ENCODE results near the gene TLR6. TPM values are rescaled to one million over a fixed set of nuclear protein-coding genes. Genes with fewer than 3 reads are reported as not detected.
A peak's percentile ranks its signal among the peaks of the same experiment; 100 is the strongest.

The TLR6 gene
- total RNA-seq, 2 experiments from 2014 or later: 1.5 to 1.8 TPM

DNA sequence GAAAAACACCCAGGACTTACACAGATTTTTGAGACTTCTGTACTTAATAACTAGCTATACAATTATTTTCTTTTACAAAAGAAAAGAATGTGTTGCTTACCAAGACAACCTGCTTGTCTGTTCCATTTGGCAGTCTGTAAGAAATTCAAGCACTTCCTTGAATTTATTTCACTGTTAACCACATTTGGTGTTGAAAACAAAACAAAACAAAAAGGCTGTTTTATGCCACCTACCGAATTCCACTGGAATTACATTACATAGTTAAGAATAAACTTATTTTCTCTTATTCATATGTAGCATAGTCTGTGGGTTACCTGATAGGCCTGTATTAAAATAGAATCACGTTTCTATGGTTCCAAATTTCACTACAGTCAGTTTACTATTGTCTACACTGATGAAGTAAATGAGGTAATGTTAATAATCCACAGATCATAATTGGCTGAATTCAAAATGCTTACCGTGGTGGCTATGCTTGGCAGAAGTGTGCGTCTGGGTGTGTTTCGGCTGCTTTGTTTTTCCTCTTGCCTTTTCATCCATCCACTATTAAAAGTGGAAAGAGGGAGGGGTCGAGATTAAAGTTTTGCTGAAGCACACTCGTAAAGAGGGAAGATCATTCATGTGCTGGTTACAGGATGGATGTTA, 51.8 kb downstream of the TLR6 start, which contains the start of gene TLR1:
TSS of gene TLR1 (minus strand) at position 138 of the 642 bp plus-strand sequence. CDS start 5,960 bp downstream, outside the sequence.
- intact Hi-C loops (cut with DNase I, micrococcal nuclease): loop anchor here (1.0 to 2.0 kb wide), 4 partner anchors 45 to 52 kb away; partner anchors contain the start of gene TLR6 (in 2 of the 2)
- POLR2A ChIA-PET: no interaction called here
- peaks cover 27% of the 10 kb centered on the region for H3K36me3 Mint-ChIP-seq (ENCODE audit: low read depth)
- peaks cover 20% of the 10 kb centered on the region for H3K9me3 Mint-ChIP-seq (ENCODE audit: low read depth)
- CTCF ChIA-PET: interaction anchor here (0.5 to 4.4 kb wide), 30 partner anchors 8 to 589 kb away, joined by 3 to 41 read pairs (median 4); partner anchors contain the start of genes TLR10, TLR6 and WDR19
- peaks cover 24% of the 10 kb centered on the region for H3K4me1 Mint-ChIP-seq
- ATAC-seq (peak; percentile 82), DNase-seq (no peak)
- H3K27me3 Mint-ChIP-seq: no peaks in the 10 kb centered on the region
- peak within 1 kb of the TSS; percentile 64 for H3K4me3 Mint-ChIP-seq
- H3K27ac Mint-ChIP-seq: peak within 1 kb of the TSS; percentile 88

DNA sequence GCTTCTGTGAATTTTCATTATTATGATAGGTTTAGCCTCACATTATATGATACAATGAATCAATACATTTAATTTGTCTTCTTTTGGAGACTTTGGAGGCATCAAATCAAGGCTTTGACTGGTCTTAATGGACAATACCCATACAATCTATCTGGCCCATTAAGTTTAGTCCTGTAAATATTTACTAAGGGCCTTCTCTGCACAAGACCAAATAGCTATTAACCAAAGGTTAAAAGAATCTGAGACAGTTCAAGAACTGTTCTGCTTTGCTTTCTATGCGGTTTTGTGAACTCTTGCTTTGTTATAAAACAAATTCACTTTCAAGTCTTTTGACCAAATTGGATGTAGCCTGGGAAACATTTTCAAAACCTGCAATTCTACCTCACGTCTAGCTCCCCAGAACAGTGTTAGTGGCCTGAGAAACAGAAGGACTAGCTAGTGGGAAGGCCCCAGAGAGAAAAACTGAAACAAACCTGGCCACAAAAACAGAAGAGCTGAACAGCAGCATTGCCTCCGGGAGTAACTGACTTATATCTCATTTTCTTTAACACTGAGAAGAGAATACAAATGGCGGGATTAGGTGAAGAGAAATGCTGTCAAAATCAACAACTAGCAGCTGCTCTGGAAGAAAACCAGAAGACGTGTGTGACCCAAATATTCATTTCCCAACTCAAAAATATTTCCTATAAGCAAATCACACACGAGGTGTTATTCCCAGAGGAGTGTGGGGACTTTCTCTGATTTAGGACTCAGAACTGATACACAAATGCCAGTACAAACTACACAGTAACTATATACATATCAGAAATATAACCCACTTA, 52.6 kb downstream of the TLR6 start:
- peak overlapping the region; percentile 64 for H3K4me3 Mint-ChIP-seq
- POLR2A ChIA-PET: no interaction called here
- CTCF ChIA-PET: interaction anchor here (0.6 to 4.4 kb wide), 33 partner anchors 8 to 1565 kb away, joined by 3 to 41 read pairs (median 4); partner anchors contain the start of genes TLR10, TLR6 and WDR19
- DNase-seq (peak; percentile 21), ATAC-seq (peak; percentile 76)
- no peaks in the 10 kb centered on the region for H3K27me3 Mint-ChIP-seq
- H3K36me3 Mint-ChIP-seq (ENCODE audit: low read depth): peaks cover 34% of the 10 kb centered on the region
- H3K27ac Mint-ChIP-seq: peak overlapping the region; percentile 88
- peaks cover 24% of the 10 kb centered on the region for H3K4me1 Mint-ChIP-seq
- intact Hi-C loops (cut with DNase I, micrococcal nuclease): loop anchor here (1.0 to 2.0 kb wide), 4 partner anchors 45 to 53 kb away; partner anchors contain the start of gene TLR6 (in 2 of the 2)
- H3K9me3 Mint-ChIP-seq (ENCODE audit: low read depth): peaks cover 21% of the 10 kb centered on the region

- peaks cover 24% of the 10 kb centered on the region for H3K4me1 Mint-ChIP-seq
- H3K27ac Mint-ChIP-seq: no peak overlapping the region
- no peak for ATAC-seq
- no peaks in the 10 kb centered on the region for H3K27me3 Mint-ChIP-seq
- DNase-seq: peak; percentile 17
- ChIA-PET CTCF (interaction anchor here (0.6 to 4.4 kb wide), 12 partner anchors 9 to 950 kb away, joined by 3 to 41 read pairs (median 8); partner anchors contain the start of genes TLR10 and TLR6), POLR2A (interaction anchor here (0.6 kb wide), 2 partner anchors 8 to 362 kb away, joined by 3 to 4 read pairs; no protein-coding TSS in a partner anchor)
- intact Hi-C loops (cut with DNase I, micrococcal nuclease): no loop called here
- H3K36me3 Mint-ChIP-seq (ENCODE audit: low read depth): peaks cover 39% of the 10 kb centered on the region
- H3K9me3 Mint-ChIP-seq (ENCODE audit: low read depth): peaks cover 21% of the 10 kb centered on the region
- no peak overlapping the region for H3K4me3 Mint-ChIP-seq
Observed at GRCh38 chr4:38802561-38803355, 53.9 kb downstream of the TLR6 start.

DNA sequence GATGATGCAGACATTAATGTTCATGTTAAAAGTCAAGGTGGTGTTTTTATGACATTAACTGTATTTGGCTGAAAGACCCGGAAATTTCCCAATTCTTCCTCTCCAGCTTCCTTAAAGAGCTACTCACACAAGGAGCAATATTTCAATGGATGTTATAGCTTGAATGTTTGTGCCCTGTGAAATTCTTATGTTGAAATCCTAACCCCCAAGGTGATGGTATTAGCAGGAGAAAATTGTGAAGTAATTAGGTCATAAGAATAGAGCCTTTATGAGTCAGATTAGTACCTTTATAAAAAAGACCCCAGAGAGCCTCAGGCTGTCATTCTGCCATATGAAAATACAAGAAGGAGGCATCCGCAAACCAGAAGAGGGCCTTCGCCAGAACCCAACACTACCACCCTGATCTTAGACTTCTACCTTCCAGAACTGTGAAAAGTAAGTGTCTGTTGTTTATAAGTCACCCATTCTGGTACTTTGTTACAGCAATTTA, 55.6 kb downstream of the TLR6 start:
- ChIA-PET CTCF (interaction anchor here (0.8 to 1.2 kb wide), 2 partner anchors 19 to 722 kb away, joined by 3 to 6 read pairs; partner anchors contain the start of gene TLR10), POLR2A (no interaction called here)
- peaks cover 42% of the 10 kb centered on the region for H3K36me3 Mint-ChIP-seq (ENCODE audit: low read depth)
- DNase-seq: no peak
- peaks cover 30% of the 10 kb centered on the region for H3K9me3 Mint-ChIP-seq (ENCODE audit: low read depth)
- H3K27me3 Mint-ChIP-seq: no peaks in the 10 kb centered on the region
- peaks cover 23% of the 10 kb centered on the region for H3K4me1 Mint-ChIP-seq
- intact Hi-C loops (cut with DNase I, micrococcal nuclease): no loop called here
- H3K27ac Mint-ChIP-seq: no peak overlapping the region
- no peak for ATAC-seq
- H3K4me3 Mint-ChIP-seq: no peak overlapping the region

GRCh38 chr4:38800366-38800765, 56.3 kb downstream of the TLR6 start:
- no peak overlapping the region for H3K27ac Mint-ChIP-seq
- POLR2A ChIA-PET: no interaction called here
- DNase-seq (no peak), ATAC-seq (no peak)
- H3K36me3 Mint-ChIP-seq (ENCODE audit: low read depth): peaks cover 42% of the 10 kb centered on the region
- intact Hi-C loops (cut with DNase I, micrococcal nuclease): no loop called here
- peaks cover 17% of the 10 kb centered on the region for H3K4me1 Mint-ChIP-seq
- no peak overlapping the region for H3K4me3 Mint-ChIP-seq
- H3K27me3 Mint-ChIP-seq: no peaks in the 10 kb centered on the region
- H3K9me3 Mint-ChIP-seq (ENCODE audit: low read depth): peaks cover 36% of the 10 kb centered on the region
- CTCF ChIA-PET: interaction anchor here (0.8 to 1.2 kb wide), 2 partner anchors 18 to 722 kb away, joined by 3 to 6 read pairs; partner anchors contain the start of gene TLR10

- H3K9me3 Mint-ChIP-seq (ENCODE audit: low read depth): peaks cover 35% of the 10 kb centered on the region
- no peak overlapping the region for H3K4me3 Mint-ChIP-seq
- ChIA-PET POLR2A (no interaction called here), CTCF (interaction anchor here (0.6 to 1.6 kb wide), 6 partner anchors 9 to 238 kb away, joined by 3 to 9 read pairs (median 4); partner anchors contain the start of genes TLR1 and TLR10)
- no peak overlapping the region for H3K27ac Mint-ChIP-seq
- no peaks in the 10 kb centered on the region for H3K4me1 Mint-ChIP-seq
- intact Hi-C loops (cut with DNase I, micrococcal nuclease): no loop called here
- ATAC-seq: no peak
- DNase-seq: no peak
- H3K27me3 Mint-ChIP-seq: no peaks in the 10 kb centered on the region
- peaks cover 25% of the 10 kb centered on the region for H3K36me3 Mint-ChIP-seq (ENCODE audit: low read depth)
Observed at GRCh38 chr4:38795087-38795486, 61.5 kb downstream of the TLR6 start.

DNA sequence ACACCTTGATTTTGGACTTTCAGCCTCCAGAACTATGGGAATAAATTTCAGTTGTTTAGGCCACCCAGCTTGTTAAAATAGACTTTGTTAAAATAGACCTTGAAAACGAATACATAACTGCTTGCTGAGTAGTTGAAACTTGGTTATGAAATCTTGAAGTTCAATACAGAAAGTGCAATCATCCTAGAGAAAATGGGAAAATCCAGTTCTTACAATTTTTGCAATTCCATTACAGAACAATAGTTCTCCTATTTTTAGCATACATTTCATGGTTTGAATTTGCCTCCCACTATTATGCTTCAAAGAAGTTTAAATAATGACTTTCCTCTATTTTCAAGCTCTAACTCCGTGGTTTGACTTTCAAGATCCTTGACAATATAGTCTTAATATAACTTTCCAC, 62.6 kb downstream of the TLR6 start:
- ATAC-seq (no peak), DNase-seq (no peak)
- H3K4me3 Mint-ChIP-seq: no peak overlapping the region
- peaks cover 15% of the 10 kb centered on the region for H3K36me3 Mint-ChIP-seq (ENCODE audit: low read depth)
- ChIA-PET CTCF (interaction anchor here (0.9 to 1.6 kb wide), 3 partner anchors 10 to 67 kb away, joined by 5 to 9 read pairs (median 5); partner anchors contain the start of genes TLR1 and TLR10), POLR2A (no interaction called here)
- intact Hi-C loops (cut with DNase I, micrococcal nuclease): no loop called here
- no peak overlapping the region for H3K27ac Mint-ChIP-seq
- no peaks in the 10 kb centered on the region for H3K4me1 Mint-ChIP-seq
- H3K9me3 Mint-ChIP-seq (ENCODE audit: low read depth): peaks cover 31% of the 10 kb centered on the region
- no peaks in the 10 kb centered on the region for H3K27me3 Mint-ChIP-seq

DNA sequence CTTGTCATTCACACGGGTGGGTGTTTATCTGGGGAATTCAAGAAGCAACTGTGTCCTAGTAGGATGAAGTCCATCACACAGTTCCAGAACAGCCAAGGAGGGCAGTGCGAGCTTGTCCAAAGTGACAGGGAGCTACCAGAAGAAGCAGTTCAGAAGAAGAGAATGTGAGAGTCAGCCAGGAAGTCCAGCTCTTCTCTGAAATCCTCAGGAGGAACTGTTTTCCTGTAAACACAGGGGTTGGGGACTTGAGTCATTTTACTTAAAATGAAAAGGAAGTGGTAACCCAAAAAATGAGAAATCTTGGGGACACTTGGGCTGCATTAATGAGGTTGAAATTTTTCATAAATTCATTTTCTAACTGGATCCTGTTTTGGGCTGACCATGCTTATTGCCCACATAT, 65.6 kb downstream of the TLR6 start:
- H3K9me3 Mint-ChIP-seq (ENCODE audit: low read depth): peaks cover 23% of the 10 kb centered on the region
- ChIA-PET CTCF (interaction anchor here (0.6 to 2.8 kb wide), 7 partner anchors 8 to 264 kb away, joined by 3 to 10 read pairs (median 4); partner anchors contain the start of genes TLR1 and TLR10), POLR2A (interaction anchor here (0.7 kb wide), 1 partner anchor 50 kb away, joined by 3 read pairs; no protein-coding TSS in a partner anchor)
- no peak overlapping the region for H3K27ac Mint-ChIP-seq
- no peak overlapping the region for H3K4me3 Mint-ChIP-seq
- H3K36me3 Mint-ChIP-seq (ENCODE audit: low read depth): peaks cover 7% of the 10 kb centered on the region
- ATAC-seq: no peak
- H3K27me3 Mint-ChIP-seq: no peaks in the 10 kb centered on the region
- intact Hi-C loops (cut with DNase I, micrococcal nuclease): no loop called here
- H3K4me1 Mint-ChIP-seq: no peaks in the 10 kb centered on the region
- DNase-seq: no peak

GRCh38 chr4:38788317-38788716, 68.3 kb downstream of the TLR6 start:
- Mint-ChIP-seq H3K27me3 (no peaks in the 10 kb centered on the region), H3K4me1 (no peaks in the 10 kb centered on the region), H3K9me3 (ENCODE audit: low read depth) (peaks cover 5% of the 10 kb centered on the region), H3K4me3 (no peak overlapping the region), H3K27ac (no peak overlapping the region), H3K36me3 (ENCODE audit: low read depth) (no peaks in the 10 kb centered on the region)
- no peak for ATAC-seq
- CTCF ChIA-PET: interaction anchor here (1.2 to 2.7 kb wide), 2 partner anchors 15 to 29 kb away, joined by 8 to 10 read pairs; partner anchors contain the start of gene TLR1
- POLR2A ChIA-PET: no interaction called here
- intact Hi-C loops (cut with DNase I, micrococcal nuclease): no loop called here
- DNase-seq: no peak

- no peak for ATAC-seq
- Mint-ChIP-seq H3K27ac (no peak overlapping the region), H3K27me3 (no peaks in the 10 kb centered on the region), H3K9me3 (ENCODE audit: low read depth) (peaks cover 2% of the 10 kb centered on the region), H3K4me3 (no peak overlapping the region), H3K36me3 (ENCODE audit: low read depth) (no peaks in the 10 kb centered on the region), H3K4me1 (peaks cover 1% of the 10 kb centered on the region)
- CTCF ChIA-PET: no interaction called here
- POLR2A ChIA-PET: no interaction called here
- intact Hi-C loops (cut with DNase I, micrococcal nuclease): no loop called here
- DNase-seq: no peak
Observed at GRCh38 chr4:38787693-38788092, 68.9 kb downstream of the TLR6 start.

Measured in activated CD4-positive, alpha-beta T cell treated with anti-CD3 and anti-CD28 coated beads for 36 hours (primary cell).